HG03354 (cell line): ENCODE results near the gene TIMM22.

ENCODE experiments used
- ATAC-seq: cut with Tn5 transposase; IDR thresholded peaks from one replicate; pipeline ENCODE4 v1.9.1; 2021; ENCODE audit warnings: mild to moderate bottlenecking; ENCODE audit not compliant: unreplicated experiment, poor library complexity, severe bottlenecking

Gene TIMM22

GRCh38 chr17:1000597-1001461 is 3.9 kb downstream of the TIMM22 start:
- no peak for ATAC-seq

GRCh38 chr17:1001640-1002411 is 4.9 kb downstream of the TIMM22 start:
- ATAC-seq: no peak

- no peak for ATAC-seq
Observed at GRCh38 chr17:1002412-1002753, 5.5 kb downstream of the TIMM22 start.

- no peak for ATAC-seq
Observed at GRCh38 chr17:1002771-1003555, 6.0 kb downstream of the TIMM22 start.

GRCh38 chr17:1003633-1003971 is 6.7 kb downstream of the TIMM22 start:
- no peak for ATAC-seq

- ATAC-seq: no peak
Observed at GRCh38 chr17:1003972-1004768, 7.2 kb downstream of the TIMM22 start.

GRCh38 chr17:1004769-1005295 is 7.9 kb downstream of the TIMM22 start:
- ATAC-seq: no peak

GRCh38 chr17:1005361-1005946 is 8.5 kb downstream of the TIMM22 start:
- ATAC-seq: no peak

- ATAC-seq: no peak
Observed at GRCh38 chr17:1006054-1006453, 9.1 kb downstream of the TIMM22 start.

GRCh38 chr17:1007310-1008007 is 10.5 kb downstream of the TIMM22 start:
- ATAC-seq: no peak

GRCh38 chr17:1008008-1008761 is 11.3 kb downstream of the TIMM22 start:
- ATAC-seq: no peak

GRCh38 chr17:1009229-1010085 is 12.5 kb downstream of the TIMM22 start:
- ATAC-seq: no peak

GRCh38 chr17:1010086-1010450 is 13.1 kb downstream of the TIMM22 start:
- no peak for ATAC-seq

GRCh38 chr17:1010586-1010985 is 13.7 kb downstream of the TIMM22 start:
- ATAC-seq: no peak

- no peak for ATAC-seq
Observed at GRCh38 chr17:1011138-1011537, 14.2 kb downstream of the TIMM22 start.

GRCh38 chr17:1011760-1012735 is 15.1 kb downstream of the TIMM22 start:
- ATAC-seq: no peak
